GM06990 (cell line): Measurements from ENCODE around the gene GALNT14.
A peak's percentile ranks its signal among the peaks of the same experiment; 100 is the strongest.

Experiments
- DNase-seq: peaks from one replicate; pipeline ENCODE4 v3.0.0-alpha.2; 2011; ENCODE audit not compliant: insufficient read length; ENCODE audit errors: extremely low read depth
- H3K27me3 ChIP-seq: replicated peaks from 2 replicates; pipeline ENCODE4 v1.6.0; 2011; ENCODE audit warnings: low read length; ENCODE audit not compliant: control insufficient read depth, insufficient read depth
- H3K36me3 ChIP-seq: 2 replicates; pipeline ENCODE4 v1.5.1; 2011; ENCODE audit warnings: low read length; ENCODE audit not compliant: control insufficient read depth, insufficient read depth
- H3K4me3 ChIP-seq: replicated peaks from 2 replicates; pipeline ENCODE4 v1.5.1; 2011; ENCODE audit warnings: low read depth, mild to moderate bottlenecking, control low read depth, low read length
- TF ChIP-seq, protein P1 (sequence below): IDR thresholded peaks from 2 replicates; pipeline ENCODE4 v1.5.1; 2011; ENCODE audit warnings: low read length, control low read depth, mild to moderate bottlenecking, inconsistent platforms; ENCODE audit not compliant: insufficient read depth, poor library complexity, severe bottlenecking

Gene GALNT14

DNA sequence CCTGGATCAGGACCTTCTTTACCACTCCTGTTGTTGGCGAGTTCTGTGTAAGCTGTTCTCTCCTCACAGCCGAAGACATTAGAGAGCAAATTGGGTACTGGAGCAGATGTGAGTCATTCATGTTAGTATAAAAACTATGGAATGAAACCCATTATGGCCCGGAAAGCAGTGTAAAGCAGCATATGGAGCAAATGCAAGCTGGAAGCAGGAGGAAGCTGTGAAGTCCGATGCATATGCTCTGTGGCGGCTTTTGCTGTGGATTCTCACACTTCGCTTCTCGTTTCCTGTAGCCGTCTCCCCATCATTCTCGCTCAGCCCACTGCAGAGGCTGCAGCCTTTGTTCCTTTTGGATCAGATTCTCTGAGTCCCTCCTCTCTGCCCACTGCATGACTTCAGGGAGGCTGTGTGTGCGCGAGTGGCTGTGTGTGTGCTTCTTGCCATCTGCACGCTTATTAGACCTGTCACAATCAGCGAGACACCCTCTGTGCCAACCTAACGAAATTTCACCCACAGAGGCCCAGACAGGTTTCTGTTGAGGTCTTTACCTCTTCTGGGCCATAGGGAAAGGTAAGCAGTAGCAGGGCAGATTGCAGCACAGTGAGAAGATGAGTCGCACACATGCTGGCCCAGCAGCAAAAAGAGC is 3.3 kb upstream of the GALNT14 start:
- peaks cover 5% of the 10 kb centered on the region for H3K27me3 ChIP-seq
- TF ChIP-seq, protein P1, sequence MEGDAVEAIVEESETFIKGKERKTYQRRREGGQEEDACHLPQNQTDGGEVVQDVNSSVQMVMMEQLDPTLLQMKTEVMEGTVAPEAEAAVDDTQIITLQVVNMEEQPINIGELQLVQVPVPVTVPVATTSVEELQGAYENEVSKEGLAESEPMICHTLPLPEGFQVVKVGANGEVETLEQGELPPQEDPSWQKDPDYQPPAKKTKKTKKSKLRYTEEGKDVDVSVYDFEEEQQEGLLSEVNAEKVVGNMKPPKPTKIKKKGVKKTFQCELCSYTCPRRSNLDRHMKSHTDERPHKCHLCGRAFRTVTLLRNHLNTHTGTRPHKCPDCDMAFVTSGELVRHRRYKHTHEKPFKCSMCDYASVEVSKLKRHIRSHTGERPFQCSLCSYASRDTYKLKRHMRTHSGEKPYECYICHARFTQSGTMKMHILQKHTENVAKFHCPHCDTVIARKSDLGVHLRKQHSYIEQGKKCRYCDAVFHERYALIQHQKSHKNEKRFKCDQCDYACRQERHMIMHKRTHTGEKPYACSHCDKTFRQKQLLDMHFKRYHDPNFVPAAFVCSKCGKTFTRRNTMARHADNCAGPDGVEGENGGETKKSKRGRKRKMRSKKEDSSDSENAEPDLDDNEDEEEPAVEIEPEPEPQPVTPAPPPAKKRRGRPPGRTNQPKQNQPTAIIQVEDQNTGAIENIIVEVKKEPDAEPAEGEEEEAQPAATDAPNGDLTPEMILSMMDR = no peak

DNA sequence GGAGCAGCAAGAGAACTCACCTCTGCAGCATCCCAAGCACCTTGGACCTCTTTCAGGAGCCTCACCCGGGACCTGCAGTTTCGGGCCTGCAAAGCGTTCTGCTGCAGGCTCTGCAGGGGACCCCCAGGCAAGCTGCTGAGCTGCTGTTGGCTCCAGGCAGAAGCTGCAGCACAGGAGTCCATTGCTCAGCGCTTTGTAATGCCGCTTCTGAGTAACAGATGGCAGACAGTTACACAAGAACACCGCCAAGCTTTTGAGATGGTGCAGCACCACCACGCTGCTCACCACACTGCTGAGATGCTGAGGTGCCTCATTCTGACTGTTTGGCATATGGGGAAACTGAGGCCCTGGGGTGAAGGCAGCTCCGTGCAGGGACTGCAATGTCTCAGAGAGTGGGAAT is 1.9 kb upstream of the GALNT14 start:
- TF ChIP-seq, protein P1 = no peak
- Histone ChIP-seq H3K36me3 (no peaks in the 10 kb centered on the region), H3K27me3 (peaks cover 6% of the 10 kb centered on the region), H3K4me3 (no peak overlapping the region)
- no peak for DNase-seq

More for the DNA sequence above, 3.3 kb upstream of the GALNT14 start:
- no peaks in the 10 kb centered on the region for H3K36me3 ChIP-seq
- no peak for DNase-seq
- no peak overlapping the region for H3K4me3 ChIP-seq

DNA sequence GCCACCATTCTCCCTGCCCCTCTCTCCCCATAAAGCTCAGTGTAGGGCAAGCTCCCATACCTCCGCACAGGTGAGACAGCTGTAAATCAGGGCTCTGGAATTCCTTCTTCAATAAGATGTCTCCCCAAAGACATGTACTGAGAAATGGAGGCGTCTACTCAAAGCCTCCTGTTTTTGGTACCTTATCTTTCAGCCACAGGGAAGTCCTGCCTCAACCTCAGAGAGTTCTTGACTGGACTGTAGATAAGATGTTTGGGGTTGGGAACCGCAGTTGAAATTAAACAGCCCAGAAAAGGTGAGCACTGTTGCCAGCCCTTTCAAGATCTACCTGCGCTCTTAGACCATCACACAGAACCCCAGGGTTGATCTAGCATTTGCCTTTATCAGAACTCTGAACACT is 1.4 kb upstream of the GALNT14 start:
- H3K4me3 ChIP-seq = no peak overlapping the region
- no peaks in the 10 kb centered on the region for H3K36me3 ChIP-seq
- TF ChIP-seq, protein P1 = no peak
- peaks cover 8% of the 10 kb centered on the region for H3K27me3 ChIP-seq
- no peak for DNase-seq

DNA sequence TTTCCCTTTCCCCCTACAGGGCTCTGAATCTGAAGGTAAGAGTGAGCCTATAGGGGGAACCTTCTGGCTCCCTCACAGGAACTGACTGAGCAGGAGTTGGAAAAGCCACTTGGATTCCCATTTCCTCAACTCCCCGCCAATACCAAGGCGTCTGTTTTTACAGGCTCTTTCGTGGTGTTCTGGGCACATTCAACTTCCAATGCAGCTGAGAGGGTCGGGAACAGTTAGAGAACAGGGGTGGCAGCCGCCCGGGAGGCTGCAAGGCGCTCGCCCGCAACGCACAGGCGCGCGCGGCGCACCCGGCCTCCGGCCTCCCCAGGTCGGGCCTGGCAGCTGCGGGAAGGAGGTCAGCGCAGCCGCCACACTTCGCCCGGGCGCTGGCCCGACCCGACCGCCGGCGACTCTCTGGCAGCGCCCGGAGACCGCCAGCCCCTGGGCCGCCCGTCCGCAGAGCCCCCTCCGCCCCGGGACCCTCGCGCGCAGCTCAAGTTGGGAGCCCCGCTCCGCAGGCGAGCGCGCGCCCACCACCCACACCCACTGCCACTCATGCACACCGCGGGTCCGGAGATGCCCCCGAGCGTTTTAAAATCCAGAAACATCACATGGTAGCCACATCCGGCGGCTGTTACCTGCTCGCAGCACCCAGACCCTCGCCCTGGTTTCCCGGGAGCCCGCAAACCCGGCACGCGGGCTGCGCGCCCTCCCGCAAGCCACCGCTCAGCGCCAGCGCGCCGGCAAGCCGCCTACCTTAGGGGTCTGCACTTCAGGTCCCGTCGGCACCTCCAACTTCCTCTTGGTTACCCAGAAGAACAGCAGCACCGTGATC is 816 bp downstream of the GALNT14 start:
- peak; percentile 28 for DNase-seq

DNA sequence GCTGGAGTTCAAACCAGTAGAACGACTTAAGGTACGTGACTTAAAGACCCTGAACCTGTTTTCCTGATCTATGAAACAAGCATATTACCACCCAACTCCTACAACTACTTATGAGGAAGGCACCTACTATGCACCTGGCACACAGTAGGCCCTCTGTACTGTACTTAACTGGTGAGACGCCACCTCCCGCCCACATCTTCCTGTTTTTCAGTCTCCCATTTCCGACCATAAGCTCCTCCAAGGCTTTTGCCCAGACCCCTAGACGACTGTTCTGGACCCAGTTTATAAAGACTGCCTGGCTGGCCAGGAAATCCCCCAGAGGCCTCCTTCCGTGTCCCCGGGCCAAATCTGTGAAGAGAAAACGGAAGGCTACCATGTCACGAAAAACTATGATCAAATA is 1.5 kb downstream of the GALNT14 start:
- no peak overlapping the region for H3K4me3 ChIP-seq
- peaks cover 9% of the 10 kb centered on the region for H3K27me3 ChIP-seq
- DNase-seq = no peak
- TF ChIP-seq, protein P1 = no peak
- H3K36me3 ChIP-seq = no peaks in the 10 kb centered on the region

More for the DNA sequence above, 816 bp downstream of the GALNT14 start:
- Histone ChIP-seq H3K27me3 (peaks cover 8% of the 10 kb centered on the region), H3K4me3 (peak overlapping the region; percentile 41), H3K36me3 (no peaks in the 10 kb centered on the region)
- TF ChIP-seq, protein P1 = no peak
